ENCODE data around the gene IL1R2.

DNA sequence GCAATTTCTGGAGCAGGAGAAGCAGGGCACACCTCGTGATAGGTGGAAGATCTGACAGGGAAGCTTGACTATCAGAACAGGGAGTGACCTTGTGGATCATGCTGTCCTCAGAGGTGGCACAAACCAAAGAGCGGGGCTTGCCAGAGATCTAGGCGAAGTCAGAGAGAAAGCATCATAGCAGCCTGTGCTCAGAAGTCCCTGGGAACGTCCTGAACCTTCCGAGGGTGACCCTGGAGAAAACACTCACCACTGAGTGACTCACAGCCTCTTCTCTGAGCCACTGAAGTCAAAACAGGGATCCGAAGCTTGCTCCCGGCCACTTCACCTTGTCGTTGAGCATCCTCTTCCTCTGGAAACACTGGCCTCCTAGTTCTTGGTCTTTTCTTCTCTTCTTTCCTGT is 56.7 kb downstream of the IL1R2 start:
- TF ChIP-seq ZNF121 (tag by site-specific recombination; IDR thresholded peaks at IDR 0.05), result no peak
- no peak for TF ChIP-seq TCF7L2 (IDR thresholded peaks at IDR 0.05; ENCODE audit: borderline replicate concordance, low read depth, low read length)
- TF ChIP-seq ZNF76 (tag by site-specific recombination; IDR thresholded peaks at IDR 0.05; ENCODE audit: borderline replicate concordance, low read depth), result no peak
- TF ChIP-seq ZNF747 (tag by site-specific recombination; IDR thresholded peaks at IDR 0.05), result no peak
- TF ChIP-seq, protein P1, sequence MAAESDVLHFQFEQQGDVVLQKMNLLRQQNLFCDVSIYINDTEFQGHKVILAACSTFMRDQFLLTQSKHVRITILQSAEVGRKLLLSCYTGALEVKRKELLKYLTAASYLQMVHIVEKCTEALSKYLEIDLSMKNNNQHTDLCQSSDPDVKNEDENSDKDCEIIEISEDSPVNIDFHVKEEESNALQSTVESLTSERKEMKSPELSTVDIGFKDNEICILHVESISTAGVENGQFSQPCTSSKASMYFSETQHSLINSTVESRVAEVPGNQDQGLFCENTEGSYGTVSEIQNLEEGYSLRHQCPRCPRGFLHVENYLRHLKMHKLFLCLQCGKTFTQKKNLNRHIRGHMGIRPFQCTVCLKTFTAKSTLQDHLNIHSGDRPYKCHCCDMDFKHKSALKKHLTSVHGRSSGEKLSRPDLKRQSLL (tag by site-specific recombination; IDR thresholded peaks at IDR 0.05), result no peak
- TF ChIP-seq KLF7 (tag by site-specific recombination; IDR thresholded peaks at IDR 0.05; ENCODE audit: borderline replicate concordance), result no peak
- TF ChIP-seq, protein P2, sequence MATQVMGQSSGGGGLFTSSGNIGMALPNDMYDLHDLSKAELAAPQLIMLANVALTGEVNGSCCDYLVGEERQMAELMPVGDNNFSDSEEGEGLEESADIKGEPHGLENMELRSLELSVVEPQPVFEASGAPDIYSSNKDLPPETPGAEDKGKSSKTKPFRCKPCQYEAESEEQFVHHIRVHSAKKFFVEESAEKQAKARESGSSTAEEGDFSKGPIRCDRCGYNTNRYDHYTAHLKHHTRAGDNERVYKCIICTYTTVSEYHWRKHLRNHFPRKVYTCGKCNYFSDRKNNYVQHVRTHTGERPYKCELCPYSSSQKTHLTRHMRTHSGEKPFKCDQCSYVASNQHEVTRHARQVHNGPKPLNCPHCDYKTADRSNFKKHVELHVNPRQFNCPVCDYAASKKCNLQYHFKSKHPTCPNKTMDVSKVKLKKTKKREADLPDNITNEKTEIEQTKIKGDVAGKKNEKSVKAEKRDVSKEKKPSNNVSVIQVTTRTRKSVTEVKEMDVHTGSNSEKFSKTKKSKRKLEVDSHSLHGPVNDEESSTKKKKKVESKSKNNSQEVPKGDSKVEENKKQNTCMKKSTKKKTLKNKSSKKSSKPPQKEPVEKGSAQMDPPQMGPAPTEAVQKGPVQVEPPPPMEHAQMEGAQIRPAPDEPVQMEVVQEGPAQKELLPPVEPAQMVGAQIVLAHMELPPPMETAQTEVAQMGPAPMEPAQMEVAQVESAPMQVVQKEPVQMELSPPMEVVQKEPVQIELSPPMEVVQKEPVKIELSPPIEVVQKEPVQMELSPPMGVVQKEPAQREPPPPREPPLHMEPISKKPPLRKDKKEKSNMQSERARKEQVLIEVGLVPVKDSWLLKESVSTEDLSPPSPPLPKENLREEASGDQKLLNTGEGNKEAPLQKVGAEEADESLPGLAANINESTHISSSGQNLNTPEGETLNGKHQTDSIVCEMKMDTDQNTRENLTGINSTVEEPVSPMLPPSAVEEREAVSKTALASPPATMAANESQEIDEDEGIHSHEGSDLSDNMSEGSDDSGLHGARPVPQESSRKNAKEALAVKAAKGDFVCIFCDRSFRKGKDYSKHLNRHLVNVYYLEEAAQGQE (tag by site-specific recombination; IDR thresholded peaks at IDR 0.05), result no peak
- TF ChIP-seq ZNF830 (tag by site-specific recombination; IDR thresholded peaks at IDR 0.05; ENCODE audit: low read depth), result no peak

Measured in HEK293 (cell line).